Erythroblast (primary cell): Measurements from ENCODE around the gene CD276.

Experiments
- GATA1 ChIP-seq: IDR thresholded peaks from 2 replicates; pipeline ENCODE4 v1.6.1; 2011; ENCODE audit warnings: low read depth, mild to moderate bottlenecking, control low read depth, low read length, moderate library complexity
- POLR2A ChIP-seq: IDR thresholded peaks from 2 replicates; pipeline ENCODE4 v1.6.1; 2011; ENCODE audit warnings: mild to moderate bottlenecking, low read length

GRCh38 chr15:73680549-73680948 lies 3.6 kb upstream of the CD276 start:
- TF ChIP-seq POLR2A, result no peak
- no peak for TF ChIP-seq GATA1
